Measurements from ENCODE around the gene GASK1A. TPM values are rescaled to one million over a fixed set of nuclear protein-coding genes. Genes with fewer than 3 reads are reported as not detected.
A peak's percentile ranks its signal among the peaks of the same experiment; 100 is the strongest.
"Not testable (repeated sequence)": the region's sequence is repeated elsewhere in the genome, so short reads cannot be mapped to it uniquely, and the experiment has no call there.

Gene GASK1A
- under 0.01 TPM in 1 of 2 replicates, not detected in the other for total RNA-seq

DNA sequence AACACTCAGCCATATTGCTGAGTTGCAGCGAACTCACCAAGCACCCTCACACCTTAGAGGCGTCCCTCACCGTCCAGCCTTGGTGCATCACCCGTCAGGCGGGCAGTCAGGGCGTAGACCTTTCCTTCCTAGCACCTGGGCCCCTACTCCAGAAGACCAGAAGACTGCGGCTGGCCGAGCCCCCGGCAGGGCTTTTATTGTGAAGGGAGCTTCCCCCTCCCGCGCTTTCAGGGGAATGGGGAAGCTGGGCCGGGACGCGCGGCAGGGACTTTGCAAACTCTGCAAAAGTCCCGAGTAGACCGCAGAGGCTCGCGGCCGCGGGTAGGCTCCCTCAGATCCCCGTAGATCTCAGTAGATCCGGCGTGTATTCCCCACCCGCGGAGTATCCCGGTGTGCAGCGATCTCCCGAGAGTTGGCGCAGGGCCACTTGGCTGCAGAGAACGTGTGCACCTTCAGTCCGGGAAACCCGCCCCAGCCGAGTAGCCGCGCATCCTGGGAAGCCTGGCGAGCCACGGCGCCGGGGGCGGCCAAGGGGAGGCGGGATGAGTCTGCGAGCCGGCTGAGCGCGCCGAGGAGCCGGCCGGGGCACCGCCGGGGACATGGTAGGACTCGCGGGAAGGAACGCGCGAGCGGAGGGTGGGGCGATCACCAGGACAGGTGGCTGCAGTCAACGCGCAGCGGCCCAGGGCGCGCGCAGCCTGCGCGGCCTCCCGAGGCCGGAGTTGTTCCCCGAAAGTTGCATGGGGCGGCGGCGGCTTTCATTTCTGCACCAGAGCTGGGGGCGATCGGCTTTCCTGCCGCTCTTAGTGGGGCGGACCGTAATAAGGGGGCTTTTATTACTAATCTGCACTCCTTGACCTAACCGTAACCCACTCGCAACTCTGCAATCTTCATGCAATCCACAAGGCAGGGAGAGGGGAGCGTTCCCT is at the start of gene GASK1A:
TSS of gene GASK1A (plus strand) at position 268 of the 929 bp plus-strand sequence. CDS start at position 600, 332 bp downstream.
- no peak for DNase-seq (ENCODE audit: low read depth in 2 of 2)

DNA sequence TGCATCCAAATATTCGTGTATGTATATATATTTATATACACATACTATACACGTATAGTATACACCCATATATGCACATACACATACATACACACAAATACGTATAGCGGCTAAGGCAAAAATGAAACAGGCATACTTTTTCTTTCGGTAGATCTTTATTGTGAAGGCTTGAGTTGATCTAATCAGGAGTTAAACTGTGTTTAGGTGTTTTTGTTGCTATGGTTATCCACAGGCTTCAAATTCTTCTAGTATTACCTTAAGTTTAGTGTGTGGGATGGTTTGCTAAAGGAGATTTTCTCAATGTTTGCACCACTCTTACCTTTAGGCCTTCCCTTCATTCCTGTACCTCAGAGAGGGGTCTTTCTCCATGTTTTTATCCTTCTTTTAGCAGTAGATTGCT is 45.0 kb upstream of the GASK1A start:
- no peak for DNase-seq (ENCODE audit: low read depth in 2 of 2)

GRCh38 chr3:42934910-42935309 is 44.2 kb upstream of the GASK1A start:
- DNase-seq (ENCODE audit: low read depth in 2 of 2) = no peak

DNA sequence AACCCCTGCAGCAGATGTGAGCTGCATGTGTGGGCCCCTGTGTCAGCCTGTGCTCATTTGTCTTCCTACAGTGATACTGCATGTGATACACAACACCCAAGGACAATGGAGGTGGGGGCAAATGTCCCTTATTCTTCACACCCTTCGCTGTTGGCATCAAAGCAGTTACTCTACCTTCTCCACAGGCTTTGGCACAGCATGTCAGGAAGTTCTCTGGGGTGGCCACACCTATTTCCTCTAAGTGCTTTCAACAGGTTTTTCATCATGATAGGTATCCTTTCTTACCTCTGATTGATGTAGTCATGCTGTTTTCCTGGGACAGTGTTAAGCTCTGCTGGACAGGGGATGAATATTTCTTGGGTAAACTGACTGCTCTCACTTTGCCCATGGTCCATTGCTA is 43.6 kb upstream of the GASK1A start:
- DNase-seq (ENCODE audit: low read depth in 2 of 2) = no peak

GRCh38 chr3:42936157-42936981 is 42.7 kb upstream of the GASK1A start:
- DNase-seq (ENCODE audit: low read depth in 2 of 2) = no peak

DNA sequence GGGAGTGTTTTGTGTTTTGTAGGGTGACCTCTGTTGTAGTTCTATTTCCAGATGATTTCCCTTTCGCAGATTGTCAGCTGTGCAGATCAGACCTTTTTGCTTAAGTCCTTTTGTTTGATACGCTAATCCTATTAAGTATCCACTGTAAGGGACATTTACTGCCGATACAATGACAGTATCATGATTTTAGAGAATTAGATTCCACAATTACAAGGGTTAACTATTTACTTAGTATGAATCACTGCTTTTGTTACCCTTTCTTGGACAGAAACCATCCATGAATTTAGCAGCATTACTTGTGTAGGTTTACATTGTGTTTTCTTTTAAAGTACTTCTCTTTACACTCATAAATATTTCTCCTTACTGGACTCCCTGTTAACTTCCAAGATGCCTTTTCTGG is 41.8 kb upstream of the GASK1A start:
- DNase-seq (ENCODE audit: low read depth in 2 of 2) = no peak

DNA sequence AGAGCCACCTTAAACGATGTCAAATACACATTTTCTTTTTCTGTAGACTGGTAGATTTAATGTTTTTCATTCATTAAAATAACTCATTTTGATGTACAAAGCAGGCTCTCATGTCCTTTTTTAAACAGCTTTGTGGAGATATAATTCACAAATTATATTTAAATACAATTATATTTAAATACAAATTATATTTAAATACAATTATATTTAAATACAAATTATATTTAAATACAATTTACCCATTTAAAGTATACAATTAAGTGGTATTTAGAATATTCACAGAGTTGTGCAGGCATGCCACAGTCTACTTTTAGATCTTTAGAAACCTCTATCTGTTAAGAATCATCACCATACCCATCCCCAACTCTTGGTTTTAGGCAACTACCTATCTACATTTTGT is 36.4 kb upstream of the GASK1A start:
- DNase-seq (ENCODE audit: low read depth in 2 of 2) = no peak

GRCh38 chr3:42946050-42946449 is 33.1 kb upstream of the GASK1A start:
- no peak for DNase-seq (ENCODE audit: low read depth in 2 of 2)

DNA sequence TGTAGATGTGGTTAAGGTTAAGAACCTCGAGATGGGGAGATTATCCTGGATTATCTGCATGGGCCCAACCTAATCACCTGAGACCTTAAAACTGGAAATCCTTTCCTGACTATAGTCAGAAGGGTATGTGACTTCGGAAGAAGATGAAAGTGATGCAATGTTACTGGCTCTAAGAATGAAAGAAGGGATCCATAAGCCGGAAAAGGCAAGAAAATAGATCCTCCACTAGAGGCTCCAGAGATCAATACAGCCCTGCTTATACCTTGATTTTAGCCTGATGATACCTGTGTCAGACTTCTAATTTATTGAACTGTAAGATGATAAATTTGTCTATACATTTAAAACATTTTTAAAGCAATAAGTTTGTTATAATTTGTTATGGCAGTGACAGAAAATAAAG is 21.5 kb upstream of the GASK1A start:
- DNase-seq (ENCODE audit: low read depth in 2 of 2) = no peak

- DNase-seq (ENCODE audit: low read depth in 2 of 2) = peak in 1 of 2 donors; percentile 22
Observed at GRCh38 chr3:42960282-42960681, 18.8 kb upstream of the GASK1A start.

- no peak for DNase-seq (ENCODE audit: low read depth in 2 of 2)
Observed at GRCh38 chr3:42960786-42961185, 18.3 kb upstream of the GASK1A start.

DNA sequence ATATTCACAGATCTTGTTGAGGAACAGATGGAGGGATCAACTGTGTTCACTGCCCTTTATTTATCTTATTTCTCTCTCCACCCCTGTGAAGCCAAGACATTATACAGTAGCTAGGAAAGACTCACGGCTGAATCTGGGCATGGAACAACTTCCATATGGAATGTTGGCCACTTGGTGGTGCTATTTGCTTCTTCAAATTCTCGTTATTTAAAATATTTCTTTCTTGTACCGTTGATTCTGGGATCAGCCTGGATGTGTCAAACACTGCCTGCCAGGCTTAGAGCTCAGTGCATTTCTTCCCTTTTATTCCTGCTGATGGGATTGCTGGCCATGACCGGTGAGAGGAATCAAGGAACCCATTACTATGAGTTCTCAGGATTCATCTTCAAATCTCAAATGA is 17.5 kb upstream of the GASK1A start:
- peak; percentile 24 to 60 for DNase-seq (ENCODE audit: low read depth in 2 of 2)

GRCh38 chr3:42963269-42963668 is 15.8 kb upstream of the GASK1A start:
- DNase-seq (ENCODE audit: low read depth in 2 of 2) = no peak

GRCh38 chr3:42964266-42964665 is 14.8 kb upstream of the GASK1A start:
- DNase-seq (ENCODE audit: low read depth in 2 of 2) = no peak

GRCh38 chr3:42970557-42970956 is 8.6 kb upstream of the GASK1A start:
- no peak for DNase-seq (ENCODE audit: low read depth in 2 of 2)

DNA sequence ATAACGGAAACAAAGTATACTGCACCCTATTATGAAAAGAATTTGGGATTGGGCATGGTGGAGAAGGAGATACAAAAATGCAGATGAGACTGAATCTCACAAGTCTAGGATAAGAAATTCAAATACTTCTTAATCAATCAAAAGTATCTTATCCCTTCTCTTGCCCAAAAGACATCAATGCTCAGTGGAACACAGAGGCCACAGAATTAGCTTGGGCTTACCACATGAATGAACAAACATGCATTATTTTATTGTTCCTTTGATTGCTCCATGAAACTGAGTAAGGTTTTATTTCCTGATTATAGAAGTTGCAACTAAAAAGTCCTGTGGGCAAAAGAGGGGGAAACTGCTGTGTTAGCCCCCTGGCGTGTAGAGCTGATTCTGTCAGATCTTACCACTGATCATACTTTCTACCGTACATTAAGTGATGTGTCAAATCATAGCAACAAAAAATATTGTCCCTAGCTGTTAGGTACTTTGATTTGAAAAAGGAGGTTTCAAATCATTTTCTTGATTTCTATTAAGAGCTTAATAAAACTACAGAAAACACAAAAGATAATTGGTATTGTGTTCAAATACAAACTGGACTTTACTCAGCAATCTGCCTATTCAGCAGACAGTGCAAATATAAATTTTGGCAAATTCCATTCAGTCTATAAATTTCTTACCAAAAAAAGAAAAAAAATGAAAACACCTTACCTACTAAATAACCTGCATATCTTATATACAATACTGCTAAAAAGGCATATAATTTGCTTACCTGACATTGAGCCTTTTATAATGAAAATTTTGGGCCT is 7.9 kb upstream of the GASK1A start:
- no peak for DNase-seq (ENCODE audit: low read depth in 2 of 2)

GRCh38 chr3:42974906-42975305 is 4.2 kb upstream of the GASK1A start:
- not testable (repeated sequence) for DNase-seq (ENCODE audit: low read depth in 2 of 2)

DNA sequence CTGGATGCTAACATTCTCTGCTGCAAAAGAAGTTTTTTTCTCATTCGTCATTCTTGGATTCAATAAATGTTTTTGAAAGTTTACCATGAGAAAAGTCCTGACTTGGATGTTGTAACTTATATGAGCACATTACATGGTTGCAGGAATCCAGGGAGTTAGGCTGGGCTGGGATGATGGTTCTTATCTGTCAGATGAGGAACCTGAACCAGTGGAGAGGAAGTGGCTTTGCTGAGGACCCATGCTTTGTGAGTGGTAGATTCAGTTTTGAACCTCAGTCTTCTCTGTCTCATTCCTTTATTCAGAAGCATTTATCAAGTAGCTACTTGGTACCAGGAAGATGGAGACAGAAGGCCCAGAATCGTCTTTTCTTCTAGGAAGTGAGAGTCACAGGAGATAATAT is 3.7 kb upstream of the GASK1A start:
- DNase-seq (ENCODE audit: low read depth in 2 of 2) = no peak

- no peak for DNase-seq (ENCODE audit: low read depth in 2 of 2)
Observed at GRCh38 chr3:42975955-42976354, 3.2 kb upstream of the GASK1A start.

GRCh38 chr3:42980209-42980608 is 1.1 kb downstream of the GASK1A start:
- no peak for DNase-seq (ENCODE audit: low read depth in 2 of 2)

DNA sequence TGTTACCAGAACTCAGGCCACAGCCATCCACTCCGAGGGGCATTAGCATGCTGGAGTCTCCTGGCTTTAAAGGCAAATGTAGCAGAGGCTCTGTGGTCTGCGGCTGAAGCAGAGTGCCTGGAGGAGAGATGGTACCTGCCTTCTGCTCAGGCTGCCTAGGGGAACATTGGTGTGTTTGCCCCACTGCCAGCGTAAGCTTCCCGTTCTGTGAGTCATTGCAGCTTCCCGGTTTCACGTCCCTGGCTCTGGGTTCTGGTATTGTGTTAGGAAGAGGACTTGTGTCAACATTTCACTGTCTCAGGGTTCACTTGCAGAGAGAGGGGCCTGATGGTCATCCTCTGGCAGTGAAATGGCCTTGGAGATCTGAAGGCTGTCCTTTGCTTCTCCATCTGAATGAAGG is 1.8 kb downstream of the GASK1A start:
- DNase-seq (ENCODE audit: low read depth in 2 of 2) = peak in 1 of 2 donors; percentile 9
